Epithelial cell of proximal tubule (primary cell): ENCODE measurements around the gene SPAG16. TPM values are rescaled to one million over a fixed set of nuclear protein-coding genes. Genes with fewer than 3 reads are reported as not detected.

ENCODE experiments used
- DNase-seq: peaks from one replicate; pipeline ENCODE4 v3.0.0-alpha.2; 2011; ENCODE audit warnings: low read depth
- H3K4me3 ChIP-seq: 2 replicates; pipeline ENCODE4 v1.5.1; 2011; ENCODE audit warnings: low read depth, mild to moderate bottlenecking, low read length
- total RNA-seq: library from RNA; depleted of rRNA; stranded (reverse); fragments of >200 nt; gene quantifications from 2 replicates; pipeline ENCODE4 v1.2.3, GENCODE V29; 2015
- TF ChIP-seq, protein P1 (sequence below): conservative IDR thresholded peaks from 2 replicates; pipeline ENCODE4 v1.5.1; 2012; ENCODE audit warnings: low read depth, mild to moderate bottlenecking, low read length

SPAG16 gene
- total RNA-seq, 1 donor from 2014 or later, result 25.5 TPM

DNA sequence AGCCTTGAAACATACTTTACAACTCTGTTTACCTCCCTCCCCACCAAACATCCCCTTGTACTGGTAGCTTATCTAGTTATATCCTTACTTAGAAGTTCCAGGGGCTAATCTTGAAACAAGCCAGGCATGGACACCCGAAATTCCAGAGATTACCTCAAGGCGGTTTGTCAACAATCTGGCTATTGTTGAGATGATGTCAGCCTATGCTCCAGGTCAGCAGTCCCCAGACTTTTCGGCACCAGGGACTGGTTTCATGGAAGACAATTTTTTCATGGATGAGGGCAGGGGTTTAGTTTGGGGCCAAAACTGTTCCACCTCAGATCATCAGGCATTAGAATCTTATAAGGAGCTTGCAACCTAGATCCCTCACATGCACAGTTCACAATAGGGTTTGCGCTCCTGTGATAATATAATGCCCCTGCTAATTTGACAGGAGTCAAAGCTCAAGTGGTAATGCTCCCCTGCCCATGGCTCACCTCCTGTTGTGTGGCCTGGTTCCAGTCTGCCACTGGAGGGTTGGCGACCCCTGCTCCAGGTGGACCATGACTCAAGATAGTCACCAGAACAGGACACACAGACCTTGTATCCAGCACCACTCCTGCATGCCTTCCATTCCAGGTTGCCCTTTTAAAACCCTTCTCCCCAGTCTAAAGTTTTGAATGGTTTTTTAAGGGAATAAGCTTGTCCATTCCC, 171.2 kb downstream of the SPAG16 start:
- no peak for DNase-seq
- no peak overlapping the region for H3K4me3 ChIP-seq
- TF ChIP-seq, protein P1, sequence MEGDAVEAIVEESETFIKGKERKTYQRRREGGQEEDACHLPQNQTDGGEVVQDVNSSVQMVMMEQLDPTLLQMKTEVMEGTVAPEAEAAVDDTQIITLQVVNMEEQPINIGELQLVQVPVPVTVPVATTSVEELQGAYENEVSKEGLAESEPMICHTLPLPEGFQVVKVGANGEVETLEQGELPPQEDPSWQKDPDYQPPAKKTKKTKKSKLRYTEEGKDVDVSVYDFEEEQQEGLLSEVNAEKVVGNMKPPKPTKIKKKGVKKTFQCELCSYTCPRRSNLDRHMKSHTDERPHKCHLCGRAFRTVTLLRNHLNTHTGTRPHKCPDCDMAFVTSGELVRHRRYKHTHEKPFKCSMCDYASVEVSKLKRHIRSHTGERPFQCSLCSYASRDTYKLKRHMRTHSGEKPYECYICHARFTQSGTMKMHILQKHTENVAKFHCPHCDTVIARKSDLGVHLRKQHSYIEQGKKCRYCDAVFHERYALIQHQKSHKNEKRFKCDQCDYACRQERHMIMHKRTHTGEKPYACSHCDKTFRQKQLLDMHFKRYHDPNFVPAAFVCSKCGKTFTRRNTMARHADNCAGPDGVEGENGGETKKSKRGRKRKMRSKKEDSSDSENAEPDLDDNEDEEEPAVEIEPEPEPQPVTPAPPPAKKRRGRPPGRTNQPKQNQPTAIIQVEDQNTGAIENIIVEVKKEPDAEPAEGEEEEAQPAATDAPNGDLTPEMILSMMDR, result no peak

DNA sequence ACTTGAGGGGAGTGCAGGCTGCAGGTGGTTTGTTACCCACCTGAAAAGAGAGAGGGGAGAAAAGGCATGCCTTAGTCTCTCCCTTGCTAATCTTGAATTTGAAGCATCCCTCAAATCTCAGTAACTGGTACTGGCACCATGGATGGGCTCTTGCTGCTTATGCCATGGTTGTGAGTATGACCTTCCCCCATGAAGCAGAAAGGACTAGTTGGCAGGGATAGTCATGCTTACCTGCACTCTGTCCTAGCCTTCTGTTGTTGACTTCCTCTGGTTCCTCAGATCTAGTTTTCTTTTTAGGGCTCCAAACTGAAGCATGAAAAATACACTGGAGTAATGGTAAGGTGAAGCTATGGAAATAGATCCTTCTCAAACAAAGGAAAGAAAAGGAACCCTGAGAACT, 191.2 kb downstream of the SPAG16 start:
- no peak overlapping the region for H3K4me3 ChIP-seq
- TF ChIP-seq, protein P1, result no peak
- no peak for DNase-seq

DNA sequence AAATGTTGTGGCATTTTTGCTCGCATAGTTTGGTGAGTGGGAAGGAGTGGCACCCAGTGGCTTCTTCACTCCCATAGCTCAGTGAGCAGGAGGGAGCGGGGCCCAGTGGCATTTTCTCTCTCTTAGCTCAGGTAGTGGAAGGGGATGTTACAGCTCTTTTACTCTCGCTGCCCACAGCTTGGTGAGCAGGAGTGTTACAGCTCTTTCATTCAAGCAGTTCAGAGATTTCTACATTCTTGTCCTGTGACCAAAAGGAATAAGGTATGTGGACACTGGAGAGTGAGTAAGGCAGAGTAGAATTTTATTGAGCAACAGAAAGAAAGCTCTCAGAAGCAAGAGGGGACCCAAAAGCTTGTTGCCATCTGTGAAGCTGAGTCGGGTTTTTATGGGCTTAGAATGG, 192.4 kb downstream of the SPAG16 start:
- TF ChIP-seq, protein P1, result no peak
- no peak for DNase-seq
- H3K4me3 ChIP-seq, result no peak overlapping the region

DNA sequence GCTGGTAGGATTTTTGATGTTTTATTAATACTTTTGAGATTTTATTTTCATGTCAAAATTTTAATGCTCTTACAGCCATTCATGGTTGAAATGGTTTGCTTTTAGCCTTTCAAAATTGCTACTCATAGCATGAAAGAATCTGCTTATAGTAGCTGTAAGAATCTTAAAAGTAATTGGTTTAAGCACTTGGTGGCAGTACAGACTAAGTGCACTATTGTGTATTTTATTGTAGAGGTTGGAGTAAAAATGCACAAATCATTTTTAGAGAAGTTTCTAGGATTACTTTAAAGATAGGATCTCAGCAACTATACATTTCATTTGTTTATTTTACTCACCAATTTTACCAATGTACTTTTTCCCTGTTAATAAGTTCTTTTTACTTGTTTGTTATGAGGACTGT, 205.8 kb downstream of the SPAG16 start:
- H3K4me3 ChIP-seq, result no peak overlapping the region
- no peak for DNase-seq
- TF ChIP-seq, protein P1, result no peak

DNA sequence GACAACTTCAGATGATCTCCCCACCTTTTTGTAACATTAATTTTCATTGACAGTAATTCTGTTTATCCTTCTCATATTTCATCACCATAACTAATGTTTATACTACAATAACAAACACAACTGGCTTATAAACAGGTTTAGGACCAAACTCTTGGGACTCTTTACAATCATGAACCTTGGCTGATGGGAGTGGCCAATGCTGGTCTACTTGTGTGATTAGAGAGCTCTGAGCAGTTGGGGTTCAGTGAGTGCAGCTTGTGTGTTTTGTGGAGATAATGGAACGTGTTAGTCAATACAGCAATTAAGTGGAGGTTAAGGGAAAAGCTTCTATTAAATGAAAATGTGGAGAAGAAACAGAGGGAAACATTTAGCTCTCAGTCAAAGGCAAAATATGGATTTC, 207.1 kb downstream of the SPAG16 start:
- H3K4me3 ChIP-seq, result no peak overlapping the region
- TF ChIP-seq, protein P1, result no peak
- DNase-seq, result no peak

DNA sequence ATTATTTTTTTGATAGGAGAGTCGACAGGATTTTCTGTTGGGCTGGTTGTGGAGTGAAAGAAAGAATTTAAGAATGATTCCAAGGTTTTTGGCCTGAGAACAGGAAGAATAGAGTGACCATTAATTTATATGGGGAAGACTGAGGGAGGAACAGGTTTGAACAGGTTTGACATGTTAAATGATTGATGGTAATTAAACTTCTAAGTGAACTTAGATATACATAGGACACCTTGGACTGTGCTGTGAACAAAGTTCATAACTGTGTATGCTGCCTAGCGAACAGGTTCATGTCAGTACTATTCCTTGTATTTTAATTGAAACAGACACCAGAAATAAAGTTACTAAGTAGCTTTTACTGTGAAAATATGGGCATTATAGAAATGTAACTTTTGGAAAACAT, 212.0 kb downstream of the SPAG16 start:
- no peak for DNase-seq
- H3K4me3 ChIP-seq, result no peak overlapping the region
- TF ChIP-seq, protein P1, result no peak

DNA sequence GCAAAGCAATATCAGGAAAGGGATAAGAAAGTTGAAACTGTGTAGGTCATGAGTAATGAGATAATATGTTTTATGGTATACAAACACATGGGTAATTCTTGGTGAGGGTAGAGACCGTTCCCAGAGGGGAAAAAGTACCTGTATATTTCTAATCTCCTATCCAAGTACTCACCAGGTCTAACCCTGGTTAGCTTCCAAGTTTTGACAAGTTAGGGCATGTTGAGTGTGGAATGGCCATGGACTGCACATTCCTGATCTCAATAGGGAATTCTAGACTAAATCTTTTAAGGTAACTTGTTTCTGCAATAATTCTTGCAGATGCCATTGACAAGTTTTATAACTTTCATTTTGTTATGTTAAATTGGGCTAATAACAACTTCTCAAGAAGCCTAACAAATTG, 216.6 kb downstream of the SPAG16 start:
- TF ChIP-seq, protein P1, result no peak
- no peak overlapping the region for H3K4me3 ChIP-seq
- no peak for DNase-seq
